HepG2 (cell line): Measurements from ENCODE around the gene SLC16A11.

Experiments used
- CAMTA2 ChIP-seq: sonication (generic); formaldehyde crosslinking; IDR thresholded peaks from 2 replicates; pipeline ENCODE4 v1.4.0; 2020; ENCODE audit warnings: mild to moderate bottlenecking, missing genetic modification reagents, borderline replicate concordance
- ETV5 ChIP-seq: IDR thresholded peaks from 2 replicates; pipeline ENCODE4 v1.6.1; 2018; ENCODE audit warnings: missing biosample characterization, missing genetic modification reagents, inconsistent platforms, borderline replicate concordance
- EZH2 ChIP-seq: conservative IDR thresholded peaks from 2 replicates; pipeline ENCODE4 v1.6.1; 2012; ENCODE audit warnings: mild to moderate bottlenecking, low read depth, low read length, moderate library complexity
- GABPA ChIP-seq, 2 experiments: IDR thresholded peaks; 2 replicates each; pipeline ENCODE4 v1.6.1; 2011 to 2016; ENCODE audit warnings: low read depth in 2 of 2, low read length in 1 of 2, missing biosample characterization in 1 of 2, missing genetic modification characterization in 1 of 2
- KDM1A ChIP-seq: IDR thresholded peaks from 2 replicates; pipeline ENCODE4 v1.6.1; 2016; ENCODE audit warnings: missing compliant biosample characterization
- TGIF2 ChIP-seq: IDR thresholded peaks from 2 replicates; pipeline ENCODE4 v1.6.1; 2016; ENCODE audit warnings: control low read depth, missing compliant biosample characterization
- ZFP41 ChIP-seq: sonication (generic); formaldehyde crosslinking; IDR thresholded peaks from 2 replicates; pipeline ENCODE4 v1.4.0; 2020; ENCODE audit warnings: mild to moderate bottlenecking, missing genetic modification reagents, borderline replicate concordance
- ZNF446 ChIP-seq: sonication (generic); formaldehyde crosslinking; IDR thresholded peaks from 2 replicates; pipeline ENCODE4 v1.5.0; 2020; ENCODE audit warnings: mild to moderate bottlenecking, missing genetic modification reagents
- ZNF761 ChIP-seq: sonication (generic); formaldehyde crosslinking; conservative IDR thresholded peaks from 2 replicates; pipeline ENCODE4 v1.4.0; 2020; ENCODE audit warnings: mild to moderate bottlenecking, missing genetic modification reagents
- ZSCAN9 ChIP-seq: IDR thresholded peaks from 2 replicates; pipeline ENCODE4 v1.6.1; 2016; ENCODE audit warnings: borderline replicate concordance
- TF ChIP-seq, protein P1 (sequence below), 2 experiments: IDR thresholded peaks; 2 replicates each; pipeline ENCODE4 v1.6.1; 2011 to 2012; ENCODE audit warnings: low read length in 2 of 2, borderline replicate concordance in 1 of 2, low read depth in 1 of 2, mild to moderate bottlenecking in 1 of 2, moderate library complexity in 1 of 2
- TF ChIP-seq, protein P2 (sequence below): sonication (generic); formaldehyde crosslinking; IDR thresholded peaks from 2 replicates; pipeline ENCODE4 v1.5.0; 2020; ENCODE audit warnings: mild to moderate bottlenecking, missing genetic modification reagents, moderate library complexity
- TF ChIP-seq, protein P3 (sequence below): sonication (generic); formaldehyde crosslinking; IDR thresholded peaks from 2 replicates; pipeline ENCODE4 v1.4.0; 2020; ENCODE audit warnings: missing genetic modification reagents, borderline replicate concordance

DNA sequence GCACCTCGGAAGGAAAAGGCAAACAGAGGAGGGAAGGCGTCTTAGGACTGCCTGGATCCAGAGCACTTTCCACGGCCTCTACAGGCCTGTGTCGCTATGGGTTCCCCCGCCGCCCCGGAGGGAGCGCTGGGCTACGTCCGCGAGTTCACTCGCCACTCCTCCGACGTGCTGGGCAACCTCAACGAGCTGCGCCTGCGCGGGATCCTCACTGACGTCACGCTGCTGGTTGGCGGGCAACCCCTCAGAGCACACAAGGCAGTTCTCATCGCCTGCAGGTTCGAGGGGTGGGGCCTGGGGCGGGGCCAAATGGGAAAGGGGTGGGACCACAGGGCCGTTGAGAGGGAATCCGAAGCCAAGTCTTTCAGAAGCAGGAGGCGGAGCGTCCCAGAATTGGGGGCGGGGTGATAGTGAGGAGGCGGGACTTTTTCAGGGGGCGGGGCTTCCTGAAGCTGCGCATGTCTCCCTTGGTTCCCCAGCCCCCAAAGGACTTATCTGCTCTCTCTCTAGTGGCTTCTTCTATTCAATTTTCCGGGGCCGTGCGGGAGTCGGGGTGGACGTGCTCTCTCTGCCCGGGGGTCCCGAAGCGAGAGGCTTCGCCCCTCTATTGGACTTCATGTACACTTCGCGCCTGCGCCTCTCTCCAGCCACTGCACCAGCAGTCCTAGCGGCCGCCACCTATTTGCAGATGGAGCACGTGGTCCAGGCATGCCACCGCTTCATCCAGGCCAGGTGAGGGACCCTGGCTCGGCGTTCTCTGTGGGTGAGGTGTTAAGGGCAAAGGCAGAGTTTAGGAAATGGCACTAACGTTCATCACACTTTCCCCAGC is 20.1 kb downstream of the SLC16A11 start:
- TF ChIP-seq TGIF2 (CRISPR knock-in tag): no peak
- no peak for TF ChIP-seq CAMTA2
- TF ChIP-seq ZNF761 (CRISPR knock-in tag): no peak
- no peak for TF ChIP-seq GABPA (IDR thresholded peaks at IDR 0.05; ENCODE audit: low read depth, low read length)
- no peak for TF ChIP-seq GABPA (CRISPR knock-in tag; IDR thresholded peaks at IDR 0.05; ENCODE audit: low read depth)
- TF ChIP-seq, protein P1, sequence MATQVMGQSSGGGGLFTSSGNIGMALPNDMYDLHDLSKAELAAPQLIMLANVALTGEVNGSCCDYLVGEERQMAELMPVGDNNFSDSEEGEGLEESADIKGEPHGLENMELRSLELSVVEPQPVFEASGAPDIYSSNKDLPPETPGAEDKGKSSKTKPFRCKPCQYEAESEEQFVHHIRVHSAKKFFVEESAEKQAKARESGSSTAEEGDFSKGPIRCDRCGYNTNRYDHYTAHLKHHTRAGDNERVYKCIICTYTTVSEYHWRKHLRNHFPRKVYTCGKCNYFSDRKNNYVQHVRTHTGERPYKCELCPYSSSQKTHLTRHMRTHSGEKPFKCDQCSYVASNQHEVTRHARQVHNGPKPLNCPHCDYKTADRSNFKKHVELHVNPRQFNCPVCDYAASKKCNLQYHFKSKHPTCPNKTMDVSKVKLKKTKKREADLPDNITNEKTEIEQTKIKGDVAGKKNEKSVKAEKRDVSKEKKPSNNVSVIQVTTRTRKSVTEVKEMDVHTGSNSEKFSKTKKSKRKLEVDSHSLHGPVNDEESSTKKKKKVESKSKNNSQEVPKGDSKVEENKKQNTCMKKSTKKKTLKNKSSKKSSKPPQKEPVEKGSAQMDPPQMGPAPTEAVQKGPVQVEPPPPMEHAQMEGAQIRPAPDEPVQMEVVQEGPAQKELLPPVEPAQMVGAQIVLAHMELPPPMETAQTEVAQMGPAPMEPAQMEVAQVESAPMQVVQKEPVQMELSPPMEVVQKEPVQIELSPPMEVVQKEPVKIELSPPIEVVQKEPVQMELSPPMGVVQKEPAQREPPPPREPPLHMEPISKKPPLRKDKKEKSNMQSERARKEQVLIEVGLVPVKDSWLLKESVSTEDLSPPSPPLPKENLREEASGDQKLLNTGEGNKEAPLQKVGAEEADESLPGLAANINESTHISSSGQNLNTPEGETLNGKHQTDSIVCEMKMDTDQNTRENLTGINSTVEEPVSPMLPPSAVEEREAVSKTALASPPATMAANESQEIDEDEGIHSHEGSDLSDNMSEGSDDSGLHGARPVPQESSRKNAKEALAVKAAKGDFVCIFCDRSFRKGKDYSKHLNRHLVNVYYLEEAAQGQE (IDR thresholded peaks at IDR 0.05; ENCODE audit: borderline replicate concordance in 1 of 2, low read depth in 1 of 2, low read length in 2 of 2): no peak
- no peak for TF ChIP-seq ZFP41 (CRISPR knock-in tag)
- TF ChIP-seq EZH2: no peak
- no peak for TF ChIP-seq ZNF446 (CRISPR knock-in tag)
- TF ChIP-seq, protein P2, sequence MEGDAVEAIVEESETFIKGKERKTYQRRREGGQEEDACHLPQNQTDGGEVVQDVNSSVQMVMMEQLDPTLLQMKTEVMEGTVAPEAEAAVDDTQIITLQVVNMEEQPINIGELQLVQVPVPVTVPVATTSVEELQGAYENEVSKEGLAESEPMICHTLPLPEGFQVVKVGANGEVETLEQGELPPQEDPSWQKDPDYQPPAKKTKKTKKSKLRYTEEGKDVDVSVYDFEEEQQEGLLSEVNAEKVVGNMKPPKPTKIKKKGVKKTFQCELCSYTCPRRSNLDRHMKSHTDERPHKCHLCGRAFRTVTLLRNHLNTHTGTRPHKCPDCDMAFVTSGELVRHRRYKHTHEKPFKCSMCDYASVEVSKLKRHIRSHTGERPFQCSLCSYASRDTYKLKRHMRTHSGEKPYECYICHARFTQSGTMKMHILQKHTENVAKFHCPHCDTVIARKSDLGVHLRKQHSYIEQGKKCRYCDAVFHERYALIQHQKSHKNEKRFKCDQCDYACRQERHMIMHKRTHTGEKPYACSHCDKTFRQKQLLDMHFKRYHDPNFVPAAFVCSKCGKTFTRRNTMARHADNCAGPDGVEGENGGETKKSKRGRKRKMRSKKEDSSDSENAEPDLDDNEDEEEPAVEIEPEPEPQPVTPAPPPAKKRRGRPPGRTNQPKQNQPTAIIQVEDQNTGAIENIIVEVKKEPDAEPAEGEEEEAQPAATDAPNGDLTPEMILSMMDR (CRISPR knock-in tag): no peak
- TF ChIP-seq KDM1A (CRISPR knock-in tag): no peak
- TF ChIP-seq ZSCAN9: no peak
- no peak for TF ChIP-seq ETV5
- TF ChIP-seq, protein P3, sequence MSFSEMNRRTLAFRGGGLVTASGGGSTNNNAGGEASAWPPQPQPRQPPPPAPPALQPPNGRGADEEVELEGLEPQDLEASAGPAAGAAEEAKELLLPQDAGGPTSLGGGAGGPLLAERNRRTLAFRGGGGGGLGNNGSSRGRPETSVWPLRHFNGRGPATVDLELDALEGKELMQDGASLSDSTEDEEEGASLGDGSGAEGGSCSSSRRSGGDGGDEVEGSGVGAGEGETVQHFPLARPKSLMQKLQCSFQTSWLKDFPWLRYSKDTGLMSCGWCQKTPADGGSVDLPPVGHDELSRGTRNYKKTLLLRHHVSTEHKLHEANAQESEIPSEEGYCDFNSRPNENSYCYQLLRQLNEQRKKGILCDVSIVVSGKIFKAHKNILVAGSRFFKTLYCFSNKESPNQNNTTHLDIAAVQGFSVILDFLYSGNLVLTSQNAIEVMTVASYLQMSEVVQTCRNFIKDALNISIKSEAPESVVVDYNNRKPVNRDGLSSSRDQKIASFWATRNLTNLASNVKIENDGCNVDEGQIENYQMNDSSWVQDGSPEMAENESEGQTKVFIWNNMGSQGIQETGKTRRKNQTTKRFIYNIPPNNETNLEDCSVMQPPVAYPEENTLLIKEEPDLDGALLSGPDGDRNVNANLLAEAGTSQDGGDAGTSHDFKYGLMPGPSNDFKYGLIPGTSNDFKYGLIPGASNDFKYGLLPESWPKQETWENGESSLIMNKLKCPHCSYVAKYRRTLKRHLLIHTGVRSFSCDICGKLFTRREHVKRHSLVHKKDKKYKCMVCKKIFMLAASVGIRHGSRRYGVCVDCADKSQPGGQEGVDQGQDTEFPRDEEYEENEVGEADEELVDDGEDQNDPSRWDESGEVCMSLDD: no peak
